NCI-H748 (cell line): ENCODE measurements around the gene PARL.
A peak's percentile ranks its signal among the peaks of the same experiment; 100 is the strongest.

ENCODE experiments used
- DNase-seq: peaks from one replicate; lab custom pipeline; 2025; ENCODE audit not compliant: unreplicated experiment; lab: John Stamatoyannopoulos, UW

PARL gene

DNA sequence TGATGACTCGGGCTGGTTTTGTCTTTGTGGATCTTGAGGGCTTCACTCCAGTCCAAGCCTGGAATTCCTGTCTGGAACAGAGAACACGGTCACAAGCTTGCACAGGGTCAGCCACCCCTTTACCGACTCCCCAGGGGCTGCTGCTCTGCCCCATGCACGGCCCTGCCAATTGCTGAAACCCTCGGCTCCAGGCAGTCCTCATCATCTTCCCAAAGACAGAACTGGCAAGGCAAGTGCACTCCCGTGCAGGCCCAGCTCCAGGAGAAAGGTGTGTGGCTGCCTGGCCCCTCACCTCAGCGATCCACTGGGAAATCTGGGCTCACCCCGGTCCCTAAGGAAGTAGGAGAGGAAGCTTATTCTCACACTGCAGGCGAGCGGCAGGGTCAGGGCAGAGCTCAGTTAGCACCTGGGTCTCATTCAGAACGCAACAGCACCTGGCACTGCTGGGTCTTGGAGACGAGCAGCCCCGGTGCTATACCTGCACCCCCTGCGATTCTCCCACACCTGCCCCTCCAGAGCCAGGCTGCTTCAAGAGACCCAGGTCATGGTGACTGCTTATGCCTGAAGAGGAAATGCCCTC is 66.5 kb downstream of the PARL start:
- DNase-seq: no peak

GRCh38 chr3:183817639-183818038 is 67.0 kb downstream of the PARL start:
- no peak for DNase-seq

- no peak for DNase-seq
Observed at GRCh38 chr3:183816681-183817510, 67.8 kb downstream of the PARL start.

DNA sequence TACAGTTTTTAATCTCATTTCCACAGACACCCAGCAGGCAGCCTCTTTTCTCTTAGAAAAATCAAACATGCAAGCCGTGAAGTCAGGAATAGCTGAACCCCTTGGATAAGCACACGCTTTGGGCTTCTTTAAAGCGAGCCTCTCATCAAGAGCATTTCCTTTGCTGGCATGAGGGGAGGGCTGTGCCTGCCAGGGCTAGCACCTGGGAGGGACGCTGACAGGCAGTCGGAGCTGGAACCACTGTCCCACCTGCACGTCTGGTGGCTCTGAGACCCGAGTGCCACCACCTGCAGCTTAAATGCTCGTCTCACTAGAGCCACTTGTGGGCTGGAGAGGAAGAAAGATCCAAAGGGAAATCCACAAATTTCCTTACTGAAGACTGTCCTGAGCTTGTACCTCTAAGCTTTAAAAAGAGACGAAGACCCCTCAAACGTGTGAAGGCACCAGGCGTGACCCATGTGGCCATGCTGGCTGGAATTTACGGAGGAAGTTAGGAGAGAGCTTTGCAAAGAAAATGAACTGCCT is 68.7 kb downstream of the PARL start:
- DNase-seq: no peak

- no peak for DNase-seq
Observed at GRCh38 chr3:183815563-183815940, 69.1 kb downstream of the PARL start.

DNA sequence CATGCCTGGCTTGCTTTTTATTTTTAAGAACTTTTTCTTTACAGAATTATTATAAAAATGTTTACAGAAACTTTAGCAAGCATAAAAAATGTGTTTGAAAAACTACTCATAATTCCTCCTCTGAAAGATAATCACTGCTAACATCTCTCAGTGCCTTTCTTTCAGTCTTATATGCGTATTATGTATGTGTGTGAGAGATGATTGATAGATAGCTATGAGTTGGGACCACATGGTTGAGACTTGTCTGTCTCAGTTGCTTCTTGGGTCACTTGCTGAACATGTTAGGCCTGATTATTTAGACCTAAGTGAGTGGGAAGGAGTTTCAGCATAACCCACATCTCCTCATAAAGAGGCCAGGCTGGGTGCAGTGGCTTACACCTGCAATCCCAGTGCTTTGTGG is 70.4 kb downstream of the PARL start:
- DNase-seq: no peak

- DNase-seq: no peak
Observed at GRCh38 chr3:183812761-183813445, 71.8 kb downstream of the PARL start.

DNA sequence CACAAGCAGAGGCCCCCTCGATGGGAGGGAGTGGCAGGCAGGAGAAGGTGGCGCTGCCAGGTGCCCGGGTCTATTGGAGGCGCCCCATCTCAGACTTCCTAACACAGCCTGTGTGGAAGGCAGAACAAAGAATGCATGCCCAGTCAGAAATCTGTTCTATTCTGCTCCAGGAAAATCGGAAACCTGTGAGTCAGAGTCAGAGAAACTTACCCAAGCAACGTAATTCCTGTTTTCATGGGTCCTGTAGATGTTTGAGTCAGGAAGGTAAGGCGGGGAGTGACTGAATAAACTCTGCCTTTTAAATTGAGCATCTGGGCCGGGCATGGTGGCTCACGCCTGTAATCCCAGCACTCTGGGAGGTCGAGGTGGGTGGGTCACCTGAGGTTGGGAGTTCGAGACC is 73.0 kb downstream of the PARL start:
- no peak for DNase-seq

DNA sequence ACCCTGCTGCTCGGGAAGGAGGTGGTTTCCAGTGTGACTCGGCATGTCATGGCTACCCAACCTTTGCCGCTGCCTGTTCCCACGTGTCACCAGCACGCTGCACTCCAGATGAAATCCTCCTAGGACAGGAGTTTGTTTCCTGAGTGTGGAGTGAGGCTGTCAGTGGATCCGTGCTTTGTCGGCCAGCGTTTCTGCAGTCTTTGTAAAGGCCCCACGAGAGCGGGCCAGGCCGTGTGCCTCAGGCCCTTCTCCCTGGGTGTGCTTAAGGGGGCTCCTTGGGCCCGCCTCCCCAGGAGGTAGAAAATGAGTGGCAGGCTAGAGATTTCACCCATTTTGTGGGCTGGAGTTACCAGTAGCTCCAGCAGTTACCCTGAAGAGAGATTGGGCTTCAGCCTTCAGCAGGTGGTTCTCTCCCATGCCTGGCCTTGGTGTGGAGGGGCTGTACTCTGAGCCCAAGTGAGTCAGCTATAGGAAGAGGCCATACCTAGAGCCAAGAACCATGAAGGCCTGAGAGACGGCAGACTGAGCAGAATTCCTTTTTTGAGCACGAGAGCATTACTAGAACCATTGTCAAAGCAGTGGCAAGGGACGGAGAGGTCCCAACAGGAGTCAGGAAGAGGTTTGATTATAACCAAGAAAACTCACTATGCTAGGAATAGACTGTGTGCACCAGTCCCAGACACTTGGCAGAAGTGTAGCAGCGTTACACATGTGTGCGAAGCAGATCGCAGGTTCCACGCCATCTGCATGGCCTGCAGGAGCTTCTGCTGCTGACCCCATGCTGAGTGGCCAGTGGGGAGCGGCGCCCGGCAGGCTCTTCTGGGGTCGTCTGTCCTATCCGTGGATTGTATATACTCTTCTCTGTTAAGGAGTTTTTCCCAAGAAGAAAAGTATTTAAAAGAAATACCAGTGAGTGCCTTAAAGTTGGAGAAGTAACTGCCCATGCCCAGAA is 73.8 kb downstream of the PARL start:
- DNase-seq: no peak

- DNase-seq: peak; percentile 94
Observed at GRCh38 chr3:183809270-183809669, 75.4 kb downstream of the PARL start.

GRCh38 chr3:183808355-183808754 is 76.3 kb downstream of the PARL start:
- no peak for DNase-seq

DNA sequence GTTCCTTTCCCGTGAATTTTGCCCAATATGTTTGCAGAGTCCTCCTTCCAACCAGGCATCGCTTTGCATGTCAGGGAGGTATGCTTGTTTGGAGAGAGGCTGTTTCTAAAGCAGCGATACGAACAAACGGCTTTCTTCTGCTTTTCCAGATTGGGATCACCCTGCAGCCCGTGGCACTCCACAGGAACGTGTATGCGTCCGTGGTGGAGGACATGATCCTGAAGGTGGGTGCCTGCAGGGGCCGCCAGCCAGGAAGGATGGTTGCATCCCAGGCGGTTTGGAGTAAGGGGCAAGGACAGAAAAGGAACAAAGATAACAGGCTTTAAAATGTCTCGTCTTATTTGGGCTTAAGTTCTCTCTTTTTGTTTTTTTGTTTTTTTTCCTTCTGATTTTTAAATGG is 76.8 kb downstream of the PARL start:
- DNase-seq: peak; percentile 21

DNA sequence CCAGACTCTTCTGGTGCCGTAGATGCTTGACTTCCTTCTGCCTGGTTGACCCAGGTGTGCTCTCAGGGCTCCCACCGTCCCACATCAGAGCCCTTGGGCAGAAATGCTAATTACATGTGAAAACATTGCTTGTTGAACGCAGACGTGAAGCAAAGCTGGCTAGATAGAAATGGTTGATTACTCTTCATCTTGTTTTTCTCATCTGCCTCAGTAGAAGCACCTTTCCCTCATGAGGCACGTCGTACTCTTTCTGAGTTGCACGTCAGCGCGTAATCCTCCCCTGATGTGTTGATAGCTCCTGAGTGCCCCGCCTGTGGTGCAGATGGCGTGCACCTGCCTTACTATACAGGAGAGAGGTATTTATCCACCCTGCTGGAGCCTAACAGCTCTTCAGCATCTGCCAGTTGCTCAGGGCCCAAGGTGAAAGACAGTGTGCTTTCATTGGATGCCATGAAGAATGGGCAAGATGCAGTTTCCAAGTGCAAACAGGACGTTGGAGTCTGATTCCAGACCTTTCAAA is 77.4 kb downstream of the PARL start:
- DNase-seq: peak; percentile 97

DNA sequence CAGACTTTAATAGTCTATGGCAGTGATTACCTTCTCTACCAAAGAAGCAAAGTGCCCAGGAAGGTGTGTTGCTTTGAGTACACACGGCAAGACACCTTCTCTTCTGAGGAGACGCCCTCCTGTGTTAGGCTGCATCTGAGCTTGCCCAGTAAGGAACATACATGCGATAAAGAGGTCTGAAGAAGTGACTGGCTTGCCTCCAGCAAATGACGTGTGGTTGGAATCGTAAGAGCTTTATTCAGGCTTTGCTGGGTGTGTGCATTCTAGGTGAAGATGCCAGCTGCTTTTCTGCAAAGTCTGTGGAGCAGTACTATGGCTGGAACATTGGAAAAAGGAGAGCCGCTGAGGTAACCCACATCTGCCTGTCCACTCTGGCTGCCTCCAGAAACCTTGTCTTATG is 81.7 kb downstream of the PARL start:
- DNase-seq: no peak

GRCh38 chr3:183801601-183802000 is 83.1 kb downstream of the PARL start:
- DNase-seq: no peak

DNA sequence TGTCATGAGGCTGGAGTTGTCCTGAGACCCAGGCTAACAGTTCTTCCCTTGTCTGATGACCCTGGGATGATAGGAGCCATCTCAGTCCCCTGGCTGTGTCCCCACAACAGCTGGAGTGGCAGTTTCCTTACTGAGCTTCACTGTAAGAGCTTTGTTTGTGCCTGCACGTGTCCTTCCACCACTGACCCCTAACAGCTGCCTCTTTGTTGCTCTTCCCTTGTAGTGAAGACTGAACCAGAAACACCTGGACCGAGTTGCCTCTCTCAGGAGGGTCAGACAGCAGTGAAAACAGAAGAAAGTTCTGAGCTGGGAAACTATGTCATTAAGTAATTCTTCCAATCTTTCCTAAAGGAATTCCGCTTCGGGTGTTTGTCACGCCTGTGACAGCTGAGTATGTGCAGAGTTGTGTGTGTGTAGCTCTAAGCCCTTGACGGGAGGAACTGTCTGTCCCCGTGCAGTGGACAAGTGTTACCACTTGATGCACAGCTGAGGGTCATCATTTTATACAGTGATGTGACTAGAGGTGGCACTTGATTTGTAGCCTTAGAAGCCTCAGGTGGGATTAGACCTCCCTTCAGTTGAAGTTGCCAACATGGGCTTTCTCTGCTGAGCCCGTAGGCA is 84.3 kb downstream of the PARL start:
- DNase-seq: no peak

- no peak for DNase-seq
Observed at GRCh38 chr3:183799461-183799860, 85.2 kb downstream of the PARL start.

DNA sequence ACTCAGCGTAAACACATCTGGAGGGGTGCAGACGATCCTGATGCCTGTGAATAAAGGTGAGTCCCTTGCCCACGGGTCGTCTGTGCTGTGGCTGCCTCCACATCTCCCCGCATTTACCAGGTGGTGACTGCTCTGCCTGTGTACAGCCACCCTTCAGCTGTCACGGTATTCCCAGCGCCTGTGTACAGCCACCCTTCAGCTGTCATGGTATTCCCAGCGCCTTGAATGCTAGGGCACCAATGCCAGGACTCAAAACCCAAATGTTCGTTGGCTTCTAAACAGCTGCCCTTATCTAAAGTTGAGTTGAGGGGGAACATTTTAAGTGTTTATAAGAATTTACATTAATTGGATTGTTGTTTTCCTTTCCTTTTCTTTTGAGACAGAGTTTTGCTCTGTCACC is 86.7 kb downstream of the PARL start:
- DNase-seq: no peak

DNA sequence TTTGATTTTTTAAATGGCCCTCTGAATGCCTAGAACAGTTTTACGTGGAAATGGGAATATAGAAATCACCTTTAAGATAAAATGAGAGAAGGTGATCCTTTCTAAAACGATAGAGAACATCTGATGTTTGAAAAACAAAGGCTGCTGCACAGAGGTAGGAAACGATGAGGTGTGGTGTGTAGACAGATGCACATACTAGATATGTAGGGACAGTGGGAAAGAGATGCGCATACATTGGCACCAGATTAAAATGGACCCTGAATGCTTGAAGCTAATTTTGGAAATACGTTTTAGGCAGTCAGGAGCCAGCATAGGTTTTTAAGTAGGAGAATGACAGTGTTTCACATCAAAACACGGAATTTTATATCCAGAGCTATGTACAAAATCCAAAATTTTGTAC is 88.3 kb downstream of the PARL start:
- no peak for DNase-seq

- DNase-seq: no peak
Observed at GRCh38 chr3:183794452-183794851, 90.2 kb downstream of the PARL start.
